ENCODE measurements around the gene INPP4B. TPM values are rescaled to one million over a fixed set of nuclear protein-coding genes. Genes with fewer than 3 reads are reported as not detected.

Gene INPP4B
- total RNA-seq, 1 donor = 46.9 TPM

DNA sequence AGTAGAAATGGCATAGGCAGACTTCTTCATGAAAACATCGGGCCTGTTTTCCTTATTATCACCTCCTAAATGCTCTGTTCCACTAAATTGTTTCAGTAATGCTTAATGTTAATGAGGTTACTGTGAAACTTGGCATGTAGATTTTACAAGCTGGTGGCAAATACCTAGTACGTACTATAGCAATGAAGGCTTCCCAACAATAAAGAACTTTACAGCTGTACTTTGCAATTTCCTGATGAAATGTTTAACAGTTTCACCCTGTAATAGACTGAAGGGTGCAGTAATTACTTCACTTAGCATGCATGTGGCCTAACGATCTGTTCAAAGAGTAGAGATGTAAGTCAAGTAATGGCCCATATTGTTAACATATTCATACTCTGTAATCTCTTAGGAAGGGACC is 685.0 kb downstream of the INPP4B start:
- Histone ChIP-seq H3K9me3 (ENCODE audit: low read depth, low read length) (no peaks in the 10 kb centered on the region), H3K4me1 (ENCODE audit: insufficient read depth, low read length) (no peaks in the 10 kb centered on the region), H3K4me3 (ENCODE audit: low read length) (no peak overlapping the region), H3K27me3 (ENCODE audit: insufficient read depth, low read length) (no peaks in the 10 kb centered on the region)

GRCh38 chr4:142160509-142160908 is 685.6 kb downstream of the INPP4B start:
- no peak overlapping the region for H3K4me3 ChIP-seq (ENCODE audit: low read length)
- no peaks in the 10 kb centered on the region for H3K4me1 ChIP-seq (ENCODE audit: insufficient read depth, low read length)
- H3K27me3 ChIP-seq (ENCODE audit: insufficient read depth, low read length) = no peaks in the 10 kb centered on the region
- no peaks in the 10 kb centered on the region for H3K9me3 ChIP-seq (ENCODE audit: low read depth, low read length)

DNA sequence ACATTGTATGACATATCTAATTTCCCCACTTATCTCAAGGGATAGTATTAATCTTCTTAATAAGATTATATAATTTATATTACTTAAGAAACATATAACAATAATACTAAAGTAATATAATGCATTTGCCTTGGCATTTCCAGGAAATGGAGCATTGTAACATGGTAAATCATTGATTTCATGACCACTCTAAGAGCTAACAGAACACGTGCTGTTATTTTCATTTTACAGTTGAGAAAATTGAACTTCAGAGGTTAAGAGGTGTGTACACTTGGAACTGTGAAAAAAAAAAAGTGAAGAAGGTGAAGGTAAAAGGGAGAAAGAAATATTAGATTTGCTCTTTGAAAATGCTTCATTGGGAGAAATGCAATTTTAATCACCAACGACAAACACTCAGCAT is 687.1 kb downstream of the INPP4B start:
- Histone ChIP-seq H3K9me3 (ENCODE audit: low read depth, low read length) (no peaks in the 10 kb centered on the region), H3K4me1 (ENCODE audit: insufficient read depth, low read length) (no peaks in the 10 kb centered on the region), H3K27me3 (ENCODE audit: insufficient read depth, low read length) (no peaks in the 10 kb centered on the region), H3K4me3 (ENCODE audit: low read length) (no peak overlapping the region)

DNA sequence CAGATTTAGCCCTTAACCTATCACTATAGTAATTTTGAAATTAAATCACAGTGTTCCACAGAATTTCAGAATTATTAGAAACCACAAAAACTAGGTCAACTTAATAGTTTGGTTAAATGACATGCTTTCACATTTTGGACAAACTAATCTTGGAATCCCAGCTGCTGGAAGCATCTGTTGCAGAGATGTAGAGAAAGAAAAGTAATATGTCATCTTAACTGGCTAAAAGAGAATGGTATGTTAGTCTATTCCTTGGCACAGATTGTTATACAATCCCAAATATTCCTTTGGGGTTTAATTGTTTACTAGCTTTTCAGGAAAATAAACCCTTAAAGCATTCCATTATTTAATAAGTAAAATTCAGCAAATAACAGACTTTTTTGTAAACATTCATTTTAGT is 689.8 kb downstream of the INPP4B start:
- Histone ChIP-seq H3K9me3 (ENCODE audit: low read depth, low read length) (no peaks in the 10 kb centered on the region), H3K4me1 (ENCODE audit: insufficient read depth, low read length) (no peaks in the 10 kb centered on the region), H3K27me3 (ENCODE audit: insufficient read depth, low read length) (no peaks in the 10 kb centered on the region), H3K4me3 (ENCODE audit: low read length) (no peak overlapping the region)

GRCh38 chr4:142155347-142155746 is 690.8 kb downstream of the INPP4B start:
- H3K9me3 ChIP-seq (ENCODE audit: low read depth, low read length) = no peaks in the 10 kb centered on the region
- H3K4me1 ChIP-seq (ENCODE audit: insufficient read depth, low read length) = no peaks in the 10 kb centered on the region
- no peak overlapping the region for H3K4me3 ChIP-seq (ENCODE audit: low read length)
- H3K27me3 ChIP-seq (ENCODE audit: insufficient read depth, low read length) = no peaks in the 10 kb centered on the region

GRCh38 chr4:142150483-142150882 is 695.6 kb downstream of the INPP4B start:
- no peaks in the 10 kb centered on the region for H3K4me1 ChIP-seq (ENCODE audit: insufficient read depth, low read length)
- no peak overlapping the region for H3K4me3 ChIP-seq (ENCODE audit: low read length)
- no peaks in the 10 kb centered on the region for H3K27me3 ChIP-seq (ENCODE audit: insufficient read depth, low read length)
- H3K9me3 ChIP-seq (ENCODE audit: low read depth, low read length) = no peaks in the 10 kb centered on the region

DNA sequence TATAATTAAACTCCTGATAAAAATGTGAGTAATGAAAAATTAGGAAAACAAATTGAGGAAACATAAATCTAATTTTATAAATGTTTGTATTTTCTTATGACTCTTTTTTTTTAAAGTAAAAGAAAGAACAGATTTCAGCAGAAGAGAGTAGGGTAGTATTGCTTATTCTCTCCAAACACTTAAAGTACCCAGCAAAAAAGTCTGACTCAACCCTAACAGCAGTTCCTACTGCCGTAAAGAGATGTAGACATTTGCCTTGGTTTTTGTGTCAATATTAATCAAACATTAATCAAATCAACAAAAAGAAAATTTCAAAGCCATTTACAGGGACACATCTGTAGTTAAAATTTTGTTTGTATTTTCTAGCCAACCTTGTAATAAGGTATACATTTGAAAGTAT is 701.3 kb downstream of the INPP4B start:
- H3K27me3 ChIP-seq (ENCODE audit: insufficient read depth, low read length) = no peaks in the 10 kb centered on the region
- H3K9me3 ChIP-seq (ENCODE audit: low read depth, low read length) = no peaks in the 10 kb centered on the region
- no peak overlapping the region for H3K4me3 ChIP-seq (ENCODE audit: low read length)
- no peaks in the 10 kb centered on the region for H3K4me1 ChIP-seq (ENCODE audit: insufficient read depth, low read length)

- Histone ChIP-seq H3K4me3 (ENCODE audit: low read length) (no peak overlapping the region), H3K9me3 (ENCODE audit: low read depth, low read length) (no peaks in the 10 kb centered on the region), H3K27me3 (ENCODE audit: insufficient read depth, low read length) (no peaks in the 10 kb centered on the region), H3K4me1 (ENCODE audit: insufficient read depth, low read length) (no peaks in the 10 kb centered on the region)
Measured at GRCh38 chr4:142142366-142143054, 703.6 kb downstream of the INPP4B start.

GRCh38 chr4:142141224-142141623 is 704.9 kb downstream of the INPP4B start:
- no peaks in the 10 kb centered on the region for H3K9me3 ChIP-seq (ENCODE audit: low read depth, low read length)
- H3K4me1 ChIP-seq (ENCODE audit: insufficient read depth, low read length) = no peaks in the 10 kb centered on the region
- no peak overlapping the region for H3K4me3 ChIP-seq (ENCODE audit: low read length)
- H3K27me3 ChIP-seq (ENCODE audit: insufficient read depth, low read length) = no peaks in the 10 kb centered on the region

GRCh38 chr4:142130666-142131065 is 715.4 kb downstream of the INPP4B start:
- no peaks in the 10 kb centered on the region for H3K27me3 ChIP-seq (ENCODE audit: insufficient read depth, low read length)
- H3K9me3 ChIP-seq (ENCODE audit: low read depth, low read length) = no peaks in the 10 kb centered on the region
- no peaks in the 10 kb centered on the region for H3K4me1 ChIP-seq (ENCODE audit: insufficient read depth, low read length)
- H3K4me3 ChIP-seq (ENCODE audit: low read length) = no peak overlapping the region

- Histone ChIP-seq H3K4me3 (ENCODE audit: low read length) (no peak overlapping the region), H3K9me3 (ENCODE audit: low read depth, low read length) (no peaks in the 10 kb centered on the region), H3K27me3 (ENCODE audit: insufficient read depth, low read length) (no peaks in the 10 kb centered on the region), H3K4me1 (ENCODE audit: insufficient read depth, low read length) (no peaks in the 10 kb centered on the region)
Measured at GRCh38 chr4:142129931-142130330, 716.2 kb downstream of the INPP4B start.

DNA sequence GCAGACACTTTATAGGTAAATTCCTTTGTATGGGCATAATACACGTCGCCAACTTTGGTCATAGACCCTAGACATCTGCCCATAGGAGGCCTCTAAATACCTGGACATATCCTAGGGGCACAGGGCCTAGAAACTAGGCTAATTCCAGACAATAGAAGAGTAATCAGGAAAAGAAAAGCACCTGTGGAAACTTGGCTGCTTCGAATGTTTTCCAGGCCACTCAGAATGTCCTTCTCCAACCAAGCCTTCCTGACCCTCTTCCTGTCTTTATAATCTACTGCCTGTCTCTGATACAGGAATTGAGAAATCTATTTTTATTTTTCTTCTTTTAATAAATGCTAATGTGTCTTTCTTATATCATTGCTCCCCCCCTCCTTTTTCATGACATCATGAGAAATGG is 716.6 kb downstream of the INPP4B start:
- Histone ChIP-seq H3K27me3 (ENCODE audit: insufficient read depth, low read length) (no peaks in the 10 kb centered on the region), H3K4me1 (ENCODE audit: insufficient read depth, low read length) (no peaks in the 10 kb centered on the region), H3K4me3 (ENCODE audit: low read length) (no peak overlapping the region), H3K9me3 (ENCODE audit: low read depth, low read length) (no peaks in the 10 kb centered on the region)

DNA sequence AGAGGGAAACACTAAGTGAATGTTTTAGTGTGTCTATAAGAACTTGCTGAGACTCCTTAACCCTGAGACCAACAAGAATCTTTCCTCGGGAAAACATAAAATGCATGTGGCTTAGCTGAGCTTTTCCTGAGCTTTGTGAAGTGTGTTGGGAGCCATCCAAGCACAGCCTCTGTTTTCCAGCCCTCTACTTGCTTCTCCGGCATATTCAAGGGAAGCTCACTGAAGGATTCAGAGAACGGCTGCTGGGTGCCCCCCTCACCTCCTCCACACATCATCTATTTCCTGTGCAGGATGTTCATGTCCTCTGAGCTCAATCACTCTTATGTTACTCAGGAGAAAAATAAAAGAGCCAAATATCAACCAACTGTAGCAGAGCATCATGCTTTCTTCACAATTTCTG is 717.6 kb downstream of the INPP4B start:
- H3K4me3 ChIP-seq (ENCODE audit: low read length) = no peak overlapping the region
- H3K4me1 ChIP-seq (ENCODE audit: insufficient read depth, low read length) = no peaks in the 10 kb centered on the region
- H3K27me3 ChIP-seq (ENCODE audit: insufficient read depth, low read length) = no peaks in the 10 kb centered on the region
- no peaks in the 10 kb centered on the region for H3K9me3 ChIP-seq (ENCODE audit: low read depth, low read length)

DNA sequence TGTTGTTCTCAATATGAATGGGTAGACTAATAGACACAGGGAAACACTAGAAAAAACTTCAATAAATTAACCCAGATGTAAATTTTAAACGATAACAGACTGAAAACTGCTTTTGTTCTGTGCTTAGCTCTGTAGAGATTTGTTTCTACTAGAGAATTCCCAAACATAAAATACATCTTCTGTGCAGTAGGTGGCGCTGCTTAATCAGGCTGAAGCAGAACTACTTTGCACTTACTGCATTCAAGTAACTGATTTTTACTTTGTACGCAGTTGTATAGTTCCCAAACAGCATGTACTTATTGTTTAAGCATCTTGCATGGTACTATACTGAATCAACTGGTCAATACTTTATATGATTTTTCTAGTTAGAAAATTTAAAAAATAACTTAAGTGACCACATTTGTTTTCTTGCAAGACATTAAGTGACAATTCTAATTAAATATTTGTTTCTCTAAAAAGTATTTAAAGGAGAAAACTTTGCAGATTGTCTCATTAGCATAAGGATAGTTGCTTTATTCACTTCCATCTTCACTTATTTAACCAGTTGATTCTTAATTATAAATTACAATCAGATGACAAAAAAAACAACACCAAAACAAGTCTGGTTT is 719.1 kb downstream of the INPP4B start:
- no peaks in the 10 kb centered on the region for H3K4me1 ChIP-seq (ENCODE audit: insufficient read depth, low read length)
- H3K27me3 ChIP-seq (ENCODE audit: insufficient read depth, low read length) = no peaks in the 10 kb centered on the region
- no peak overlapping the region for H3K4me3 ChIP-seq (ENCODE audit: low read length)
- no peaks in the 10 kb centered on the region for H3K9me3 ChIP-seq (ENCODE audit: low read depth, low read length)

DNA sequence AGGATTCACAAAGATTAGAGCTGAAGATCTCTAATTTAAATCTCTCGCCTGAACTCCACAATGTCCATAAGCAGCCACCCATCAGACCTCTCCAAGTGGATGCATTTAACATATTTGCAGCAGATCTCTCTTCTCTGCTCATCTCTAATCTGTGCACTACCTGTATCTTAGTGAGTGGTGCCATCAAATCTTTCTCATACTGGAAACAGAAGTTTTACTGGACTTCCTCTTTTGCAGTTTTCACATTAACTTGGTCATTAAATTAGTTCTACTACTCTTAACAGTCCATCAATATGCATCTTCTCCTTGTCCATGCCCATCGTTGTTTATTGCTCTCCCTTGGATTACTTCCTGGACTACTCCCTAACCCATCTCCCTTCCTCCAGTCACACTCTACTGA is 721.2 kb downstream of the INPP4B start:
- Histone ChIP-seq H3K4me1 (ENCODE audit: insufficient read depth, low read length) (no peaks in the 10 kb centered on the region), H3K4me3 (ENCODE audit: low read length) (no peak overlapping the region), H3K9me3 (ENCODE audit: low read depth, low read length) (no peaks in the 10 kb centered on the region), H3K27me3 (ENCODE audit: insufficient read depth, low read length) (no peaks in the 10 kb centered on the region)

Measured in mononuclear cell (primary cell).